TTC549 (cell line): Measurements from ENCODE around the gene KLF7.

Experiments
- FAIRE-seq: peaks from 2 replicates; lab custom pipeline; 2012; peaks lifted over from hg19 to GRCh38; lab: Jason Lieb, UNC

Gene KLF7

DNA sequence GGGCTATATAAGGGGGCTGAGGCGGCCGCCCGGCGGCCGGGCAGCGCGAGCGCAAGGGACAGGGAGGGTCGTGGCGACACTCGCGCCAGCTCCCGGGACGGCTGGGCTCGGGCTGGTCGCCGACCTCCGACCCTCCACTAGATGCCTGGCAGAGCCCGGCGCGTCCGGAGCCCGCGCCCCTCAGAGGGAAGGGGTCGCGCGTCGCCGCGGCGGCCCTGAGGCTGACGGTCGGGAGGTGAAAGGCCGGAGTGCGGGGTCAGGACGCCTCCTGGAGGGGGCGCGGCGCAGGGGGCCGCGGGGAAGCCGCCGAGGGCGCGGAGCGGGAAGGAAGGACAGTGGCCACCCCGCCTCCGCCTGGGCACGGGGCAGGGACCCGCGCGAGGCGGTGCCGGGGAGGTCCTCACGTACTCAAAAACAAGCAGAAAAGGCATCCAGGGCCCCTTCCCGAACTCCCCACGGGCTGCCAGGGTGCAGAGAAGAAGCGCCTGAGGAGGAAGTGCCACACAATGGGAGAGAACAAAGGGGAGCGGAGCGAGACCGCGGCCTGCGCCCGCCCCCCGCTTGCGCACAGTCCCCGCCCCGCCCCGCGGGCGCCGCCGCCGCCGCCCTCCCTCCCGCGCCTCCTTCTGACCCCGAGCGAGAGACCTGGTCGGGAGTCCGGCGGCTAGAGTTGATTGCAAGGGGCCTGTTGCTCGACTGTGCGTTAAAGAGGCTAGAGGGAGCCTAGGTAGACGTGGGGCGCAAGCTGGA, 776 bp upstream of the KLF7 start:
- FAIRE-seq: no peak

DNA sequence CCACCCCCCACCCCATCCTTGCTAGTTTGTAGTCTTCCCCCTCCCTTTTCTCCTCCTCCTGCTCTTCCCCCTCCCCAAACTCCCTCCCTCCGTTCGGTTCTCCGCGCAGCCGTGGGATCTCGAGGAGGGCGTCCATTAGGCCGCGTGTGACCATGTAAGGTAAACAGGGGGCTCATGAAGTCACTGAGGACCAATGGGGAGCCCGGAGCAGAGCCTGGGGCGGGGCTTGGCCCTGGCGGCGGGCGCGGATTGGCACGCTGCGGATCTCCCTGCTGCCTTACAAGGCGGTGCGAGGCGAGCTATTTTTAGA, 246 bp upstream of the KLF7 start:
- FAIRE-seq: no peak

DNA sequence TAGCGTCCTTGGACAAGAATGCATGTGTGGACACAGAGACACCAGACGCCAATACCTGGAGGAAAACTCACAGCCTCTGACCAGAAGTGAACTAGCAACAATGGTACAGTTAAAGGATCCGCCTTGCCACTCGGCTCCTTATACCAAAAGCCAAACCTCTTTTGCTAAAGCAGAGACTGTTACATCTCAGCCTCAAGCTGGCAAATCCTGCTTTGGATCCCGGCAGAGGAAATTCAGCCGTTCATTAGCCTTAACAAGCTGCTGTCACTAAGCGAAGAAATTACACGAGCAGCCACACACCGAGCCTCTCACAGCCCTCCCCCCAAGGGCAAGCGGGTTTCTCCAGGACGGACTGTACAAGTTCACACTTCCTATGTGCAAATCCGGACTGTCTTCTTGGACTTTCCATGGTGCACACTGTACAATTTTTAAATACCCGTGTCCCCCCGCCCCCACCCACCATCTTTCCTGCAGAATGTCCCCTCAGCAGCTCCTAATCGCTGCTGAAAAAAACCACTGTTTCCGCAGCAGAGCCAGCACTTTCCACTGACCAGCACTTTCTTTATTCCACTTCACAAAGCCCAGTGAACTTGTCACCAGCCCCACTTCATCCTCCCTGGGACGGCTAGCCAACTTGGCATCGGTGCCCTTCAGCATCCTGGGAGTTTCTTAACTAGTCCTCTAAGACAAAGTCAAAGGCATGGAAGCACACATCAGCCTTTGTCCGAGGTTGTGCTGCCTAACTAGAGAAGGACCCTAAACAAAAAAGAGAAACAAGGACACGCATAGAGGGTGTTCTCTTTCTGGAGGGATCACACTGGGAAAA, 1.5 kb downstream of the KLF7 start:
- FAIRE-seq: no peak

DNA sequence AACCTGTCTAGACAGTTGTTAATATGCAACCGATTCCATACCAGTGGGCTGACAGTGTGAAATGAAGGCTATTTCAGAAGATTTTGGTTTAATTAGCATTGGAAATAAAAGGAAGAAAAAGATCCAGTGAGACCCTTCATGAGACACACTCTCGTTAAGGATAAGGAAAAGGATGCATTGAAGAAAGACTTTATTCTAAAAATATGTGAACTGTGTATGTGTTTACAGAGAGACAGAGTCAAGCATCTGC, 2.1 kb downstream of the KLF7 start:
- FAIRE-seq: no peak

DNA sequence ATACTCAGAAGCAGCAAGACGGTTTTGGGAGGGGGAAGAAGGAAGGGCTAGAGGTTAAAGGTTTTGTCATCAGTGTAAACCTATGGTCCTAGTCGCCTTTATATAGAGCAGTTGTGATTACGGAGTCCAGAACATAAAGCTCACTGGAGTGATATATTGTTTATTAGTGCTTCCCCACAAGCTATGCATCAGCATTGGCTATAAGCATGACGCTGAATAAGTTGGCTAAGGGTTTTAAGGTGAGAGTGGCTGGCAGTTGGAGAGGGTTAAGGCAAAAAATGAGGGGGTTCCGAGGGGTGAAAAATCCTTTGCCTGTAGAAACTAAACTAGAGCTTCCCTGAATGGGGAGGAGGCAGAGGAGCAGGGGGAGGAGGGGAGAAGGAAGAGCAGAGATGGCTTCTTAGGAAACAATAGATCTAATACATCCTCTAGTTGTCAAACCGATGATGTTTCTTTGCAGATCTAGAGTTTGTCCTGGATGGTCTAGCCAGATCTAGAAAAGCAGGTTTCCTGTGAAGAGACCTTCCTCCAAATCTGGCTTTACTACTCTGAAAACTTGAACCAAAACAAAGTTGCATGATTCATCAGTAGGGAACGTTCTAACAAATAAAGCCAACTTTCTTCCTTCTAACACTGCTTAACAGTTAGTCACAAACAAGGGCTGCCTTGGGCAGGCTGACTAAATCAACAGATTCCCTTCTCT, 2.5 kb downstream of the KLF7 start:
- no peak for FAIRE-seq

DNA sequence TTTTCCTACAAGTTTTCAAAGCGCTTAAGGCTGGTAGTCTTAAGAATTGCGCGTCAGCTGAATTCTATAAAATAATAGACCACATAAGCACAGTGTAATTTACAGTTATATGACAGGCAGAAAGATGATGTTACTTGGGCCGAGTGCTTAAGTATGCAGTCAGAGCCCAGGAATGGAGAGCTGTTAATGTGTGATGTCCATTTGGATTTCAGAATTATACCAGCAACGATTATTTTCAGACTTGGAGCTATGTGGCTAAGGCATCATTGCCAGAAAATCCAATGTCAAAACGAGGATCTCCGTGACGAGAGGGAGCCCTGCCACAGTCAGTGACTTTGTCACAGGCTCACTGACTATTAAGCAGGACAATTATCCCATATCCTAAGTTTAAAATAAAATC, 3.4 kb downstream of the KLF7 start:
- FAIRE-seq: no peak

DNA sequence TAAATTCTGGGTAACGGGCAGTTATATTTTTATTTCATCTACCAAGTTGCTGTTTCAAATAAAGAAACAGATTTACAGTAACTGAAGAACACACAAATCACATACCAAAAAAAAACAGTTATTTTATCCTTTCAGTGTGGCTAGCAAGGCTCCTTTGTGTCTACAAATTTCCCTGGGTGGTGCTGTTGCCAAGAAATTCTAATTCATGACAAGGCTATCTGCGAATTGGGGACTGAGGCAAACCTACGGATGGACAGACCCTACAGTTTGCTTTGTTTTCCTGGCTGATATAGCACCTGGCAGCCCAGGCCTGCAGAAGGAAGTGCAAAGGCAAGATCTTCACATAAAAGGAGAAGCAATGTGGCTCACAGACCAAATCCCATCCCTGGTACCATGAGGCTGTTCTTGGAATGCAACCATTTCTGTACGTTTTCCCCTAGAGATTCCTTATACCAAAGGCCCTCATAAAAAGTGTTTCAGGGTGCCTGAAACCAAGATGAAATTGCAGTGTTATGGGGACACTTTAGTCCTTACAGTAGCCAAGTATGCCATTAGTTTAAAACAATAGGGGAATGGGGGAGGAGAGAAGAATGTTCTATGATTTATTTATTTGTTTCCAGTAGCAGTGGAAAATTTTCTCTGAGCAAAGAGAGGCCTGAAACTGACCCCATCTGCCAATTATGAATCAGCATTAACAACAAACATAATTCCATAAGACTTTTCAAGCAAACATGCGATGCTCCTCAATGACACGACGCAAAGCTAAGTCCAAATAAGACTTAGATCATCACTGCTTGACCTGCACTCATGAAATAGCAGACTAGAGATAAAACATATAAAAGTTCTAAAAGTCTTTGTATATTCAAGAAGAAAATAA, 4.3 kb downstream of the KLF7 start:
- FAIRE-seq: no peak

DNA sequence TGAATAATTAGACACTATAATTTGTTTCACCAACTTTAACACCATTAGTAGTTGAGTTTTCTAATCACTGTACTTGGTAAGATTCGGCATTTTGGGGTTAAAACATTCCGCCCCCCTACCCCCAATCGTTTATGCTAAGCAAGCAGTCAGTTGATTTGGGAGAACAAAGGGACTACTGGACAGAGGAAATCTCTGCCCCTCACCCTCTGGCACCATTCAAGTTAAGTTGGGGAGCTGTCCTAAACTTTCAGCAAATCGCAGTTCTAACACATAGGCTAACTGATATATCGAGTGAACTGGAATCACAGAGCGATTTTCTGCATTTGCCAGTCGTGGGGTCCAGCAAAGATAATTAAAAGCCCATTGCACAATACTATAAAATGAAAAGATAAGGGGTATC, 5.6 kb downstream of the KLF7 start:
- FAIRE-seq: no peak

DNA sequence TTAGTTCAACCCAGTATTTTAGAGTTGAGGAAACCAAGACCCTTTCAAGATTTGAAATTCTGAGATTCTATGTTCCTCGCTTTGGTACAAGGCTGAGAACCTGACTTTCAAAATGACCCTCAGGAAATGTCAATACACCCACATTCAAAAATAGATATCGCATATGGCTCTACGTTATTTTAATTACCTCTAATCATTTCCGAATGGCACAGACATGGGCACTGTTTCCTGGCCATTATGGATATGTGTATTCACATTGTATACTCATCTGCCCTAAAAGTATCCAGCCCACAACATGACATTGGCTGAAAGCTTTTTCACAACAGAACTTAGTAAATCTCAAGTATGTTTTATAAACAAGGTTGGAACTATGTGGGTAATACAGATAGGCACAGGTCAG, 6.7 kb downstream of the KLF7 start:
- no peak for FAIRE-seq

DNA sequence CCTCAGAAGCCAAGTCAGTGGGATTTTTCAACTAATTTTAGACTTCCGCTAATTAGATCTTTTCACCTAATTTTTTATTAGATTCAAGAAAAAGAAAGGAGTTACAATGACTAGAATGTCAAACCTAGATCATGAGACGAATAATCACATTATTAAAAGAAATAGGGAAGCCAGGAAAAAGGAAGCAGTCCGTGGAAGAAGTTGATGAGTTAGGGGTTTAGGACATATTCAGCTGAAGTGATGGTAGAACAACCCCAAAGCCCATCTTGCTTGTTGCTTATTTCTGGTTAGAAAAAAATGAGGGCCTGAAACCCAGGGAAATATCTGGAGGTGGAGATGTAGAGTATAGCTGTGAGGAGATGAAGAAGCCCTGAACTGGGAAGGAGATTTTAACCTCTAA, 8.0 kb downstream of the KLF7 start:
- no peak for FAIRE-seq

DNA sequence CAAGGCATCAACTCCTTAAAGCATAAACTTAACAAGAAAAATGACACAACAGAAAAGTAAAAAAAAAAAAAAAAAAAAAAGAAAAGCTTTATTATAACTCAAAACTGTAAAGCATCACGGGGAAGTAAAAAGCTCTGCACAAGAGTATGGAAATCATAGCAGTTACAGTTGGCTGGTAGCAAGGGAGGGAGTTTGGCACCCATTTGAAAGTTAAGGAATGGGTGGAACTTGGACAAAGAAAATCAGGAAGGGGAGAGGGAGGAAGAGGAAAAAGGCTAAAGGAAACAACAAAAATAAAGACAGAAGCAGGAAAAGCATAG, 8.6 kb downstream of the KLF7 start:
- FAIRE-seq: no peak

DNA sequence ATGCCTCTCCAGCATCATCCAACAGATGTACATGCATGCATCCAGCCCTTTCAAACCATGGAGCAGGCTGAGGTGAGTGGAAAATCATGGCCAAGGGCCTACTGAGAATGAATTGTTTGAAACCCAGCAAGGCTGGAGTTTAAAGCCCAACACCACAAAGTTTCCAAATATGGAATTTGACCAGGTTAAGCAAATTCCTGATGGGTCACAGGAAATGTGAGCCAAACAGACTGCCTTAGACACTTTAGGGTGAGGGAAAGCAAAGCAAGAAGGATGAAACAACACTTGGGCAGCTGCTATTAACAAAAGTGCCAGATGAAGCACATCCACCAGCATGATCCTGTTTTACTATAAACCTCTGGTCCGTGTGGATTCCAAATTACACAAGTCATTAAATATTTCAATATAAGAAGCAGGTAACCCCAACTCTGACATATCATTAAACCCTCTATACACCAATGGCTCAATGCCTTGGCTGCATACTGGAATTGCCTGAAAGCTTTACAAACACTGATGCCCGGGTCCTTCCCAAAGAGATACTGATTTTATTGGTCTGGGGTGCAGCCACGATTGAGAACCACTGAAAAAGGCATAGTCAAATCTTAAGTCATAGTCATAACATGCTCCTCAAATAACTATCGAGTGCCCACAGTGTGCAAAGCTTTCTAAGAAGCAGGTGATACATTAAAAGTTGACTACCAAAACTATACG, 9.1 kb downstream of the KLF7 start:
- FAIRE-seq: no peak

DNA sequence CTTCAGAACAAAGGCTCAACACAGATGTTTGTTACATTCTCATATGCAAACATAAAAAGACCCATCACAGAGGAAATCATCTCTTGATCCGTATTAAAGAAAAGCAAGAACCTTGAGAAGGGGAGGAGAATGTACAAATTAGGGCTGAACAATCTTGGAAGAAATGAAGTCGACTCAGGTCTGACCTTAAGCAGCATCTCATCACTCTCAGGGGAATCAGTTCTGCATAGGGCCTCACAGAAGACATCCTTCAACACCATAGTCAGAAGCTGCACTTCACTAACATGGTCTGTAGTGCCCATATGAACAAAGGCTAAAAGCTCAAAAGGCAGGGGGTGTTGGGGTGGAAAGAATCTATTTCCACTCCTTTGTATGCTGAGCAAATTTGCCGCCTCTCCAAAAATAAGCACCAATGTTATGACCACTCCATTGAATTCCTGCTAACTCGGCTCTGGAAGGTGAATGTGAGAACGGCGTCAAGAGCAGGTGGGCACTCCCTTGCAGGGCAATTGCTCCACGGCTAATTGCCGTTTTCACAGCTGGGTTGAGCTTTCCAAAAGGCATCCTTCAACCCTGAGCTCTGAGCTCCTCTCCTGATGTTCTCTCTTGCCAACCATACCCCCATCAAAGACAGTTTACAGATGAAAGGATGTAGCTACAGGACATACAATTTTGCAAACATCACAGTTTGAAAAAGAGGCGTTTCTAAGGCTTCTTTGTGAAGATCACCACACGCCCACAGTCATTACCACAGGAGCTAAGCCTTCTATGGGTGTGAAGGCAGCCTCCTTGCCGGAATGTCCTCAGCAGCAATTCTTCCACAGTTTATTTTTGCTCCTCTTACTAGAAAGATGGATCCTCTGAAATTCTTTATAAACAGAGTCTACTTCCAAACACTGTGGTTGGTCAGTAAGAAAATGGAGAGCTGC, 10.0 kb downstream of the KLF7 start:
- FAIRE-seq: no peak

DNA sequence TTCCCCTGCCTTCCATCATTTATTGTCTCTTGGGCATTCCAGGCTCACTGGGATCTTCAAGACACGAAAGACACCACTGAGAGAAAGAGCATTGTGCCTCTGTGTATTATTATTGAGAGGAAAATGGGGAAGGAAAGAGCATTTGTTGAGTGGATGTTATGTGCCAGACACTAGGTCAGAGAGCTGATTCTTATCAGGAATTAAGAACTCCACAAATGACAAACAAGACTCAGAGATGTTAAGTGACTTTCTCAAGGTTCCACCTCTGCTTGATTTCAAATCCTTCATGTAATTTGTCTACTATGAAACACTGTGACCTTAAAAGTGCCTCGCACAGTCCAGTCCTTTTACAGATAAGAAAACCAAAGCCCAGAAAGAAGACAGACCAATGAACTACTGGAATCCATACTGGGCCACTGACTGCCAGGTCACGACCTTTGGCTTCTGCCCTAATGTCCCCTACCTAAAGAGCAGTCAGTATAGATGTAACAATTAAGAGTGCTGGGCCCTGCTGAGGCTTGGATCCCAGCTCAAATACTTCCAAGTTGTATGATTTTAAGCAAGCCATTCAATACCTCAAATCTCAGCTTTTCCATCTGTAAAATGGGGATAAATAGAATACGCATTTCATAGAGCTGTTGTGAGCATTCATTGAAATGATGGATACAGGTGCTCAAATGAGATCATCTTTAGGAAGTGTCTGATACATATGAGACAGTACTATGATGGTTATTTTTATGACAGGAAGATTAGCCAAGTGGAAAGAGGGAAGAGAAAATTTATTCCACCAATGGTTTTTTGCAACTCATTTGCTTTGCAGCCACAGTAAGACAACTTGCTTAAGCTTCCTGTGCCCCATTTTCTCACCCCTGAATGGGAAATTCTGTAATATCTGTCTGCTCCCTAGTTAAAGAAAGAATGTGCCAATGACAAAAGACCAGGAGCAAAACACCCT, 10.9 kb downstream of the KLF7 start:
- no peak for FAIRE-seq

DNA sequence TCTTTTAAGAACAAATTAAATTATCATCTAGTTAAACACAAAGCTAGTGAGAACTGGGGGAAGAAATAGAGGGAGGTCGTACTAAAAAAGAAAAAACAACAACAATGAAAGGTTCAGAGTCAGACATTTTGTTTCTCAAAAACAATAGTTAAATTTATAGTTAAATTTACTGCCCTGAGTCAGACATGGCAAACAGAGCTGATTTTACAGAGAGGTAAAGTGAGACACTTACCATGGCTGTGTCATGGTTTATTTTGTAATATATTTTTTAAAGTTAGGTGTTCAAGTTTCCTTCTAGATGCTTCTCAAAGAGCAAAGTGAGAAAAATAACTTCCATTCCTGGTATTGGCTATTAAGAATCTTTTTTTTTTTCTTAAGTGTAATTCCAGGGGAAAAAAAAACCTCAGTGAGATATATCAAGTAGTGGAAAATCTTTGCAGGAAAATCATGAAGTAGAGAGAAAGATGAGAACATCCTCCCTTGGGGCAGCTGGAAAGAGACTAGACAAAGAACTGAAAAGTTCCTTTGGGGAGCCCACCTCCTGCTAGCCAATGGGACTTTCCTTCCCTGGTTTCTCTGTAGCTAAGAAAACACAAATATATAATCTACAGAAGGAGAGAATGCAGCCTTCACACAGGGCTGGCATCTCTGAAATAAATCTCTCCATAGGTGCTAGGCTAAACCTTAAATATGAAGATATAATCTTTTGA, 12.3 kb downstream of the KLF7 start:
- no peak for FAIRE-seq

DNA sequence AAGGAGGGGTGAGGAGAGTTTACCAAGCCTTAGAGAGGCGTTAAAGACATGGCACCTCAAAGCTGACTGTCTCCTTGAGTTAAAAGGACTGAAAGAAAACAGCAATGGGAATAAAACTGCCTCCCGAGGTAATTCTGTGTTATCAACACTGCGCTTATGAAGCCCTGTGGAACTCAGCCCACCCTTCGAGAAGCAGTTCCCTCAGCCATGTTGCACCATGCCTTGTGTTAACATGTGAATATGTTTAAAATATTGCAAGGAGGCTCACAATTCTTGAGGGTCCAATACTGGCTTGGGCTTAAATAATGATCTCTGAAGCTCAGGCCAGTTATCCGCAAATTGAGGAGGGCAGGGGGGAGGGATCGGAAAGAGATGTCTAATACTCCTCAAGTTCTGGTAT, 14.7 kb downstream of the KLF7 start:
- FAIRE-seq: no peak

DNA sequence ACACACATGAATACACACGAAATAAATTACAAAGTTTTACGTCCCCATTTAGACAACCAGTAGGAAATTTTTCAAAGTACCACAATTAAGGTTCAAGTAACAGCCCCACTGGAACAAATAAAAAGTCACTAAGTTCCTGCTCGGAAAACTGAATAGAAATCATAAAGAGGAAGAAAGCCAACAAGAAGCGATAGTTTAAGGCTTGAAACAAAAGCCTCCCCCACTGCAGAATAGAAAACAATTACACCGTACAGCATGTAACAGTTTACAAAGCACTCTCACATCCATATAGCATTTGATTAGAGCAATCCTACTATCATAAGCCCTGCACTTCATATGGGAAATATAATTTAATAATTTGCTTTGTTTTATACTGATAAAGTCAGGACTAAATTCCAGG, 15.5 kb downstream of the KLF7 start:
- FAIRE-seq: no peak

DNA sequence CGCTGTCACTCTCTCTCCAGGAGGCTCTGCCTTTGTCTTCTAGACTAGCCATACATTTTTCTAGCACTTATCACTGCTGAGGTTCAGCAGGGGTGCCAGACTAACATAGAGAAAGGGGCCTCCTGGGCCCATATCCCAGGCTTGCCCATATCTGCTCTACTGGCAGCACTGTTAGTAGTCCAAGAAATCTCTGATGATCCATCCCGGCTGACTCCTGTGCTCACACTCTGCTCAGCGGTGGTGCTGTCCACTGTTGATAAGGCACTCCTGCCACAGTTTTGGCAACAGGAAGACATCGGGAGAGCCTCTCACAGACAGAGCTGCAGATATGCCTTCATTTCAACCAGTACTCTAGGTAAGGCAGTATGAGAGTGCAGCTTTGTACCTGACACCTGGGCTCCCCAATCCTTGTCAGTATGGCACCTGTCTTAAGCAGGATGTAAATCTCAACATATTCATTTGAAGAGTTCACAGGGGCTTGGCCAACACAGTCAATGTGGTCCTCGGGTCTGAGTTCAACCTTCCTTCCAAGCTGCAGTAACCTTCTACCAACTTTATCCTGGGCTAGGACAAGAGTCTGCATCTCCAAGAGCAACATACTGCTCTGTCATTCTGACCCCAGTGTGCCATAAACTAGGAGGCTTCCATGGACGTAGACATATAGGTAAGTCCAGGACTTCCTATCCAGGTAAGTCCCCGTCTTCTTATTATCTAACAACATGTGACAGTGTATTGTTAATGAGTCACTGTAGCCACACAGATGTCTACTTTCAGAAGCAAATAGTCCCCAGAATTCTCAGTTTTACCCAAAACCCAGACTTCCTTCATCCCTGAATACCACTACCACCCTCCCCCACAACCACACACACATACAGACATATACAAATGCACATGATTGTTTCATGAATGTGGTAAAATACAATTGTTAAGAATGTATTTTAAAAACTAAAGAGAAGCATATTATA, 16.2 kb downstream of the KLF7 start:
- FAIRE-seq: no peak
